Heart right ventricle (tissue), 16 donors: ENCODE data around the gene KCNMB1. TPM values are rescaled to one million over a fixed set of nuclear protein-coding genes. Genes with fewer than 3 reads are reported as not detected.
A peak's percentile ranks its signal among the peaks of the same experiment; 100 is the strongest.

Source experiments
- ATAC-seq, 8 donors: fragments of 200-7000 bp; cut with Tn5 transposase; one replicate each; pipeline ENCODE4 v1.9.1; 2020; ENCODE audit warnings: mild to moderate bottlenecking in 8 of 8, moderate library complexity in 8 of 8, moderate number of reproducible peaks in 1 of 8
- DNase-seq, 2 donors: peaks; one replicate each; pipeline ENCODE4 v3.0.0-alpha.2; 2020
- H3K27ac ChIP-seq, 10 donors: fragments of 200-600 bp; sonication (generic) in 2 of 10; one replicate each; pipeline versions ENCODE4 v1.5.0 to v1.8.0; 2020 to 2022; ENCODE audit warnings: mild to moderate bottlenecking in 3 of 10
- H3K27me3 ChIP-seq, 7 donors: fragments of 200-600 bp; one replicate each; pipeline ENCODE4 v1.8.0; 2021 to 2022; ENCODE audit warnings: mild to moderate bottlenecking in 2 of 7
- H3K36me3 ChIP-seq, 9 donors: fragments of 200-600 bp; sonication (generic) in 1 of 9; one replicate each; pipeline versions ENCODE4 v1.5.0 to v1.8.0; 2020 to 2022; ENCODE audit warnings: mild to moderate bottlenecking in 2 of 9
- H3K4me1 ChIP-seq, 9 donors: fragments of 200-600 bp; sonication (generic) in 1 of 9; one replicate each; pipeline versions ENCODE4 v1.5.0 to v1.8.0; 2020 to 2022; ENCODE audit warnings: mild to moderate bottlenecking in 4 of 9
- H3K4me3 ChIP-seq, 10 donors: fragments of 200-600 bp; sonication (generic) in 2 of 10; one replicate each; pipeline versions ENCODE4 v1.5.0 to v1.8.0; 2020 to 2022; ENCODE audit warnings: mild to moderate bottlenecking in 7 of 10, moderate library complexity in 2 of 10
- H3K9me3 ChIP-seq, 11 donors: fragments of 200-600 bp in 10 of 11; sonication (generic) in 2 of 11; one replicate each; pipeline versions ENCODE4 v1.5.0 to v1.8.0; 2013 to 2022; ENCODE audit warnings: mild to moderate bottlenecking in 2 of 11, control low read depth in 1 of 11, moderate library complexity in 1 of 11
- CTCF ChIP-seq, 9 donors: fragments of 200-600 bp; sonication (generic) in 2 of 9; IDR thresholded peaks; one replicate each; pipeline versions ENCODE4 v1.5.0 to v1.8.0; 2021 to 2022; ENCODE audit warnings: antibody characterized with exemption in 9 of 9, mild to moderate bottlenecking in 5 of 9, moderate library complexity in 1 of 9
- WGBS, 2 donors: extraction: QIAGEN DNeasy Blood & Tissue Kit; methylation state at CpG; one replicate each; pipeline ENCODE4 v1.1.7; 2013; ENCODE audit warnings: inconsistent platforms in 1 of 2; 5-methylcytosine and 5-hydroxymethylcytosine counted together
- intact Hi-C, 10 donors: fragments of 100-400 bp; cut with DNase I; formaldehyde crosslinking; loops; one replicate each; pipeline versions ENCODE4 v1.11.1 to v1.14.2; 2022
- polyA plus RNA-seq, 2 donors: library from polyadenylated mRNA; stranded (reverse); fragments of 200-250 nt; gene quantifications; one replicate each; pipeline ENCODE4 v1.2.3, GENCODE V29; 2013
- total RNA-seq, 10 donors: library from RNA; stranded (reverse); fragmentation: NEBNext Ultra II Directional in 3 of 10; extraction: Animal tissue kit (Norgen Biotek cat#: 25700) in 3 of 10; gene quantifications; one replicate each; pipeline versions ENCODE4 v1.2.1 to v1.2.4, GENCODE V29; 2021 to 2023
- donor health status: Arrhythmogenic right ventricular cardiomyopathy.
- donor health status: ischemic (EF 13 %, LVEDD 7.1; RV severe dilation, severe dysfunction).
- donor health status: healthy with polysubstance abuse.
- donor health status: DM: no; HTN: yes; CAD: no.
- donor health status: DM: no; HTN: no; CAD: no.
- donor health status: ischemic (EF 25% LVEDD 6.9; RV normal size, moderate dysfunction).
- donor health status: ischemic (EF 25% LVEDD 5.7; RV mildly dilated, moderate dysfunction).
- donor health status: healthy.
- donor health status: DM: yes; HTN: yes; CAD: no.
- donor health status: Ischemic cardiomyopathy.
- donor health status: ischemic (EF 35%, LVEDD 5.7; RV mildly dilated, moderate dysfunction).
- donor health status: nonischemic (EF 11% LVEDD 7.7; RV severe dilation, severe dysfunction).
- donor health status: DM: yes; HTN: yes; CAD: no.
- donor health status: PGD.
- donor health status: ischemic (EF 29% LVEDD 5.4; RV normal size, mild dysfunction).
- donor health status: nonischemic (EF 23%, LVEDD 6.1; RV moderate dilation, normal function).

Gene KCNMB1
- total and polyA plus RNA-seq, 12 donors, result 0.90 to 2.8 (median 1.2) TPM

GRCh38 chr5:170421826-170422225, 32.7 kb upstream of the KCNMB1 start:
- TF ChIP-seq CTCF (IDR thresholded peaks at IDR 0.05), result no peak
- Histone ChIP-seq H3K4me3 (no peak overlapping the region), H3K4me1 (peaks cover under 1 to 41% (median 25%) of the 10 kb centered on the region in 9 donors), H3K27me3 (peaks cover 0 to 10% (median 0%) of the 10 kb centered on the region in 7 donors), H3K36me3 (no peaks in the 10 kb centered on the region), H3K27ac (peak overlapping the region in 2 of 10 donors; percentile 35 to 36), H3K9me3 (no peaks in the 10 kb centered on the region)
- ATAC-seq (peak in 6 of 8 donors; percentile 27 to 79 (median 54)), DNase-seq (no peak)
- WGBS, 2 donors, result 54 to 60% methylated on average over 2 of the region's 2 CpGs
- intact Hi-C loops, result loop anchor here (1.0 to 10.0 kb wide), 11 partner anchors 147 to 337 kb away; partner anchors contain the start of gene FOXI1 (in 2 of the 10)

GRCh38 chr5:170420806-170421412, 31.7 kb upstream of the KCNMB1 start:
- ATAC-seq (peak; percentile 62 to 75 (median 71)), DNase-seq (peak in 1 of 2 donors; percentile 75)
- intact Hi-C loops, result loop anchor here (1.0 to 10.0 kb wide), 11 partner anchors 146 to 336 kb away; partner anchors contain the start of gene FOXI1 (in 2 of the 10)
- H3K27me3 ChIP-seq, result peaks cover 0 to 10% (median 0%) of the 10 kb centered on the region in 7 donors
- H3K4me1 ChIP-seq, result peaks cover 0 to 32% (median 18%) of the 10 kb centered on the region in 9 donors
- WGBS, 2 donors, result 19 to 23% methylated on average over 9 of the region's 9 CpGs
- no peak overlapping the region for H3K4me3 ChIP-seq
- H3K36me3 ChIP-seq, result no peaks in the 10 kb centered on the region
- H3K9me3 ChIP-seq, result no peaks in the 10 kb centered on the region
- H3K27ac ChIP-seq, result peak overlapping the region in 1 of 10 donors; percentile 6
- TF ChIP-seq CTCF (IDR thresholded peaks at IDR 0.05), result peak; percentile 64 to 89 (median 81)

GRCh38 chr5:170419643-170420042, 30.5 kb upstream of the KCNMB1 start:
- intact Hi-C loops, result loop anchor here (2.0 to 10.0 kb wide), 14 partner anchors 57 to 335 kb away; partner anchors contain the start of gene FOXI1 (in 4 of the 10)
- H3K9me3 ChIP-seq, result no peaks in the 10 kb centered on the region
- no peak for TF ChIP-seq CTCF (IDR thresholded peaks at IDR 0.05)
- no peak overlapping the region for H3K27ac ChIP-seq
- H3K4me3 ChIP-seq, result no peak overlapping the region
- H3K36me3 ChIP-seq, result no peaks in the 10 kb centered on the region
- DNase-seq (no peak), ATAC-seq (no peak)
- peaks cover 0 to 25% (median 10%) of the 10 kb centered on the region in 9 donors for H3K4me1 ChIP-seq
- peaks cover 0 to 10% (median 0%) of the 10 kb centered on the region in 7 donors for H3K27me3 ChIP-seq
- WGBS, 2 donors, result 77 to 84% methylated on average over 6 of the region's 6 CpGs

GRCh38 chr5:170418736-170419135, 29.6 kb upstream of the KCNMB1 start:
- no peak overlapping the region for H3K4me3 ChIP-seq
- no peaks in the 10 kb centered on the region for H3K36me3 ChIP-seq
- H3K9me3 ChIP-seq, result no peaks in the 10 kb centered on the region
- 86 to 93% methylated on average over 8 of the region's 8 CpGs for WGBS, 2 donors
- TF ChIP-seq CTCF (IDR thresholded peaks at IDR 0.05), result no peak
- ATAC-seq (no peak), DNase-seq (no peak)
- H3K4me1 ChIP-seq, result peaks cover 0 to 25% (median 10%) of the 10 kb centered on the region in 9 donors
- peaks cover 0 to 10% (median 0%) of the 10 kb centered on the region in 7 donors for H3K27me3 ChIP-seq
- intact Hi-C loops, result loop anchor here in 4 of 10 donors (5.0 to 10.0 kb wide), 5 partner anchors 56 to 316 kb away; partner anchors contain the start of gene FOXI1 (in 2 of the 4)
- H3K27ac ChIP-seq, result no peak overlapping the region
